CD4-positive, alpha-beta T cell (primary cell): ENCODE data around the gene ARID1B. TPM values are rescaled to one million over a fixed set of nuclear protein-coding genes. Genes with fewer than 3 reads are reported as not detected.

Experiments used
- ATAC-seq: fragments of 200-7000 bp; cut with Tn5 transposase; one replicate; pipeline ENCODE4 v1.10.0; 2022; ENCODE audit warnings: mild to moderate bottlenecking; ENCODE audit not compliant: poor library complexity
- CTCF ChIA-PET: fragments of 350-600 bp; sonication (Branson Sonifier 250); formaldehyde crosslinking; loops from one replicate; lab custom pipeline; 2021; ENCODE audit warnings: antibody characterized with exemption, inconsistent platforms; lab: Charles Lee
- POLR2A ChIA-PET: fragments of 350-600 bp; sonication (Branson Sonifier 250); formaldehyde crosslinking; loops from one replicate; lab custom pipeline; 2021; ENCODE audit warnings: antibody characterized with exemption, inconsistent platforms; lab: Charles Lee
- DNase-seq, 14 experiments: peaks; one replicate each; pipeline ENCODE4 v3.0.0-alpha.2; 2013 to 2020; ENCODE audit warnings: mixed read lengths in 2 of 14
- H3K27ac ChIP-seq, 2 donors: one replicate each; pipeline versions ENCODE4 v1.5.1 to v1.7.0; 2013; ENCODE audit warnings: low read length in 2 of 2, low read depth in 1 of 2, mild to moderate bottlenecking in 1 of 2
- H3K27me3 ChIP-seq, 2 experiments: 1 replicate in 1 of 2; 2 replicates in 1 of 2; pipeline versions ENCODE4 v1.6.1 to v1.7.0; 2013; ENCODE audit warnings: low read length in 2 of 2, control low read depth in 1 of 2, mild to moderate bottlenecking in 1 of 2, moderate library complexity in 1 of 2; ENCODE audit not compliant: insufficient read depth in 2 of 2, control insufficient read depth in 1 of 2
- H3K36me3 ChIP-seq: one replicate; pipeline ENCODE4 v1.6.1; 2013; ENCODE audit warnings: low read length, control low read depth; ENCODE audit not compliant: insufficient read depth
- H3K4me1 ChIP-seq: one replicate; pipeline ENCODE4 v1.6.1; 2013; ENCODE audit warnings: low read length, control low read depth; ENCODE audit not compliant: insufficient read depth
- H3K4me3 ChIP-seq: one replicate; pipeline ENCODE4 v1.5.1; 2013; ENCODE audit warnings: mild to moderate bottlenecking, low read length, moderate library complexity
- H3K9me3 ChIP-seq, 2 experiments: 1 replicate in 1 of 2; 2 replicates in 1 of 2; pipeline versions ENCODE4 v1.6.1 to v1.7.0; 2013; ENCODE audit warnings: low read length in 2 of 2, mild to moderate bottlenecking in 2 of 2, control low read depth in 1 of 2, moderate library complexity in 1 of 2; ENCODE audit not compliant: control insufficient read depth in 1 of 2, insufficient read depth in 1 of 2
- H3K27ac Mint-ChIP-seq: one replicate; pipeline ENCODE4 v1.8.0; 2020; ENCODE audit warnings: mixed read lengths
- H3K27me3 Mint-ChIP-seq: one replicate; pipeline ENCODE4 v1.8.0; 2021; ENCODE audit warnings: mixed read lengths
- H3K36me3 Mint-ChIP-seq: one replicate; pipeline ENCODE4 v1.8.0; 2021; ENCODE audit warnings: low read depth, mixed read lengths
- H3K4me1 Mint-ChIP-seq: one replicate; pipeline ENCODE4 v1.8.0; 2021; ENCODE audit warnings: low read depth, mixed read lengths
- H3K4me3 Mint-ChIP-seq: one replicate; pipeline ENCODE4 v1.8.0; 2020; ENCODE audit warnings: mild to moderate bottlenecking, mixed read lengths
- H3K9me3 Mint-ChIP-seq: one replicate; pipeline ENCODE4 v1.8.0; 2020; ENCODE audit warnings: mixed read lengths
- CTCF ChIP-seq: fragments of 200-600 bp; IDR thresholded peaks from one replicate; pipeline ENCODE4 v1.8.0; 2022; ENCODE audit warnings: antibody characterized with exemption, mild to moderate bottlenecking
- intact Hi-C, 2 experiments: fragments of 100-400 bp; cut with DNase I in 1 of 2; cut with micrococcal nuclease in 1 of 2; formaldehyde crosslinking; loops; one replicate each; pipeline versions ENCODE4 v1.15.1 to v1.9.0; 2023 to 2025; cut with DNase I, micrococcal nuclease
- total RNA-seq, 174 experiments: library from RNA in 2 of 174; stranded (reverse) in 2 of 174; gene quantifications; one replicate each; pipeline ENCODE4 v1.2.3 and lab custom pipeline; 2021 to 2026

The ARID1B gene
- total RNA-seq, 2 experiments from 2014 or later = 120 to 125 TPM

DNA sequence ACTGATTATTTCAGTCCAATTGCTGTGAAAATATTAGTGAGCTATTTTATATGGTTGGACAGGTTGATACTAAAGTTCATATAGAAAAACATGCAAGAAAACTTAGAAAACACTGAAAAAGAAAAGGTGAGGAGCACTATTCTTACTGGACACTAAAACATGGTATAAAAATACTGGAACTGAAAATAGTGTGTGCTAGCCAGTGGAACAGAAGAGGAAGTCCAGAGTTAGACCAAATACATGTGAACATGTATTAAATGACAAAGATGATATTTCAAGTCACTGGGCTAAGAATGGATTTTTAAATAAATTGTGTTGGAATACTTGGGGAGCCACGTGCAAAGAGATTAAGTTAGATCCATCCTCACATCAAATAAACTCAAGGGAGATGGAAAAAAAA lies 327.6 kb downstream of the ARID1B start:
- H3K4me1 ChIP-seq = peaks cover 7% of the 10 kb centered on the region
- no peak overlapping the region for H3K27ac Mint-ChIP-seq
- no peak overlapping the region for H3K27ac ChIP-seq
- no peaks in the 10 kb centered on the region for H3K9me3 Mint-ChIP-seq
- H3K36me3 ChIP-seq = peaks cover 5% of the 10 kb centered on the region
- peaks cover 62% of the 10 kb centered on the region for H3K4me1 Mint-ChIP-seq
- no peak overlapping the region for H3K4me3 Mint-ChIP-seq
- no peak for TF ChIP-seq CTCF
- ChIA-PET CTCF (no interaction called here), POLR2A (no interaction called here)
- DNase-seq (no peak), ATAC-seq (no peak)
- H3K4me3 ChIP-seq = no peak overlapping the region
- H3K27me3 ChIP-seq = no peaks in the 10 kb centered on the region
- intact Hi-C loops = loop anchor here in 1 of 2 experiments (5.0 kb wide), 1 partner anchor 53 kb away; no protein-coding TSS in a partner anchor
- no peaks in the 10 kb centered on the region for H3K9me3 ChIP-seq
- peaks cover 25% of the 10 kb centered on the region for H3K36me3 Mint-ChIP-seq
- no peaks in the 10 kb centered on the region for H3K27me3 Mint-ChIP-seq

DNA sequence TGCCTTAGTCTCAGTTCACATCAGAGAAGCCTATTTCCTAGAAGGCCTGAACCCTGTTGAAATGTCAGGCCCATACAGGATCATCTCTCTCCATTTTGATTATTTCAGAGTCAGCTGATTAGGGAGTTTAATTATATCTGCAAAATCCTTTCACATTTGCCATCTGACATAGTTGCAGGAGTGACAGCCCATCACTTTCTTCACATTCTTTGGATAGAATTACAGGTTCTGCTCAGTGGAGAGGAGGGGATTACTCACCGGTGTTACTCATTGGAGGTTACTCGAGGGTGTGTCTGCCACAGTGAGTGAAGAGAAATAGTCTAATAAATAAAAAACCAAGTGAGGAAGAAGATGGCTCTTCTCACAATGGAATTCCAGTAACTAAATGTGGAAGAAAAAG lies 329.3 kb downstream of the ARID1B start:
- no peaks in the 10 kb centered on the region for H3K9me3 Mint-ChIP-seq
- H3K4me3 Mint-ChIP-seq = no peak overlapping the region
- H3K27me3 Mint-ChIP-seq = no peaks in the 10 kb centered on the region
- ATAC-seq = no peak
- H3K27ac Mint-ChIP-seq = no peak overlapping the region
- intact Hi-C loops = no loop called here
- no peak for DNase-seq
- Histone ChIP-seq H3K36me3 (peaks cover 5% of the 10 kb centered on the region), H3K27me3 (no peaks in the 10 kb centered on the region), H3K4me1 (no peaks in the 10 kb centered on the region), H3K27ac (no peak overlapping the region), H3K4me3 (no peak overlapping the region), H3K9me3 (no peaks in the 10 kb centered on the region)
- TF ChIP-seq CTCF = no peak
- H3K36me3 Mint-ChIP-seq = peaks cover 34% of the 10 kb centered on the region
- ChIA-PET CTCF (no interaction called here), POLR2A (no interaction called here)
- H3K4me1 Mint-ChIP-seq = peaks cover 45% of the 10 kb centered on the region

DNA sequence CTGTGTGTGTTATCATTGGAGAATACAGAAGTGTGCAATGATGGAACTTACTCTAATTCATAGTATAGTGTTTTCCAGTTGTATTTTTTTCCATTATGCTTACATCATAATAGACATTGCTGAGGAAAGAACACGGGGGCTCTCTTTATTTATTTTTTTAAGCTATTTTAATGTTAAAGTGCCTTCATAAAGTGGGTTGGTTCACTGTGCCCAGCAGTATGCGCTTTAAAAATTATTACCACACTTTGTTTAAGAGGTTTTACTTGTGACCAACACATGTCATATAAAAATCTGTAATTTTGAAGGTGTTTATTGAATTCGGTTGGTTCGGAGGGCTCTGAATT lies 330.4 kb downstream of the ARID1B start:
- Mint-ChIP-seq H3K4me1 (peaks cover 34% of the 10 kb centered on the region), H3K36me3 (peaks cover 41% of the 10 kb centered on the region), H3K27ac (no peak overlapping the region), H3K4me3 (no peak overlapping the region), H3K27me3 (no peaks in the 10 kb centered on the region), H3K9me3 (no peaks in the 10 kb centered on the region)
- Histone ChIP-seq H3K4me3 (no peak overlapping the region), H3K9me3 (no peaks in the 10 kb centered on the region), H3K27me3 (no peaks in the 10 kb centered on the region), H3K36me3 (peaks cover 5% of the 10 kb centered on the region), H3K4me1 (no peaks in the 10 kb centered on the region), H3K27ac (no peak overlapping the region)
- TF ChIP-seq CTCF = no peak
- ATAC-seq = no peak
- CTCF ChIA-PET = no interaction called here
- intact Hi-C loops = no loop called here
- DNase-seq = no peak
- POLR2A ChIA-PET = no interaction called here
